ENCODE results near the gene CDC26. TPM values are rescaled to one million over a fixed set of nuclear protein-coding genes. Genes with fewer than 3 reads are reported as not detected.

CDC26 gene
- total RNA-seq, 1 experiment from 2014 or later: 32.4 TPM

DNA sequence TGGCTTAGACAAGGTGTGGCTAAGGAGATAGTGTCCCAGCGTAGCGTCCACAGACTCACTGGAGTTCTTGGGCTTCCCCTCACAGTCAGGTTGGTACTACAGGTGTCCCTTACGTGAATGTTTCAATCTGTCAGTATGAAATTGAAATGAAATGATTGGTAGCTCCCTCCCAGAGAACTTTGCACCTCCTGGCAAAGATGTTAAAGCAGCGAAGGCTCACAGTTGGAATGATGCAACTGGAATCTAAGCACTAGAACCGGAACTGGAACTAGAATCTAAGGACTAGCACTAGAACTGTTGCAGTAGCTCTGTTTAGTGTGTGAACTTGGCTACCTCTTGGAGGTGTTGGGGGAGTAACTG lies 52.9 kb downstream of the CDC26 start:
- DNase-seq (no peak), ATAC-seq (no peak)
- H3K9ac ChIP-seq (ENCODE audit: low read length): peak overlapping the region; percentile 79
- H3K36me3 ChIP-seq (ENCODE audit: low read depth, low read length): no peaks in the 10 kb centered on the region; the same call in 1 of the 2 replicates
- H3K79me2 ChIP-seq (ENCODE audit: low read length): peaks cover 65% of the 10 kb centered on the region
- no peaks in the 10 kb centered on the region for H3K9me3 ChIP-seq (ENCODE audit: low read length)
- peak overlapping the region; percentile 88 for H2AFZ ChIP-seq (ENCODE audit: low read length)
- H3K9me2 ChIP-seq (replicated peaks; ENCODE audit: low read length): no peaks in the 10 kb centered on the region
- no TSS peak for BruUV-seq (replicated peaks)
- H3K4me1 ChIP-seq (ENCODE audit: insufficient read depth, low read length): peaks cover 25% of the 10 kb centered on the region
- no peaks in the 10 kb centered on the region for H3F3A ChIP-seq (ENCODE audit: low read length, unreplicated experiment)
- TF ChIP-seq, protein P1, sequence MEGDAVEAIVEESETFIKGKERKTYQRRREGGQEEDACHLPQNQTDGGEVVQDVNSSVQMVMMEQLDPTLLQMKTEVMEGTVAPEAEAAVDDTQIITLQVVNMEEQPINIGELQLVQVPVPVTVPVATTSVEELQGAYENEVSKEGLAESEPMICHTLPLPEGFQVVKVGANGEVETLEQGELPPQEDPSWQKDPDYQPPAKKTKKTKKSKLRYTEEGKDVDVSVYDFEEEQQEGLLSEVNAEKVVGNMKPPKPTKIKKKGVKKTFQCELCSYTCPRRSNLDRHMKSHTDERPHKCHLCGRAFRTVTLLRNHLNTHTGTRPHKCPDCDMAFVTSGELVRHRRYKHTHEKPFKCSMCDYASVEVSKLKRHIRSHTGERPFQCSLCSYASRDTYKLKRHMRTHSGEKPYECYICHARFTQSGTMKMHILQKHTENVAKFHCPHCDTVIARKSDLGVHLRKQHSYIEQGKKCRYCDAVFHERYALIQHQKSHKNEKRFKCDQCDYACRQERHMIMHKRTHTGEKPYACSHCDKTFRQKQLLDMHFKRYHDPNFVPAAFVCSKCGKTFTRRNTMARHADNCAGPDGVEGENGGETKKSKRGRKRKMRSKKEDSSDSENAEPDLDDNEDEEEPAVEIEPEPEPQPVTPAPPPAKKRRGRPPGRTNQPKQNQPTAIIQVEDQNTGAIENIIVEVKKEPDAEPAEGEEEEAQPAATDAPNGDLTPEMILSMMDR (conservative IDR thresholded peaks at IDR 0.05; ENCODE audit: low read depth, low read length): no peak
- TF ChIP-seq EZH2phosphoT487 (IDR thresholded peaks at IDR 0.05; ENCODE audit: borderline replicate concordance, low read length) (no peak), EZH2 (IDR thresholded peaks at IDR 0.05; ENCODE audit: low read length, unreplicated experiment) (no peak)
- ChIA-PET POLR2A (ENCODE audit: unreplicated experiment) (interaction anchor here (0.6 kb wide), 1 partner anchor 117 kb away, joined by 3 read pairs; no protein-coding TSS in a partner anchor), CTCF (no interaction called here)
- intact Hi-C loops (cut with micrococcal nuclease): no loop called here
- H3K4me3 ChIP-seq (ENCODE audit: low read length): peak overlapping the region; percentile 88
- H3K4me2 ChIP-seq (ENCODE audit: low read length): peak overlapping the region; percentile 94
- H3K27me3 ChIP-seq (ENCODE audit: low read length): no peaks in the 10 kb centered on the region
- H4K20me1 ChIP-seq (ENCODE audit: low read length): no peaks in the 10 kb centered on the region
- no peak overlapping the region for H3K27ac ChIP-seq (ENCODE audit: low read length)

DNA sequence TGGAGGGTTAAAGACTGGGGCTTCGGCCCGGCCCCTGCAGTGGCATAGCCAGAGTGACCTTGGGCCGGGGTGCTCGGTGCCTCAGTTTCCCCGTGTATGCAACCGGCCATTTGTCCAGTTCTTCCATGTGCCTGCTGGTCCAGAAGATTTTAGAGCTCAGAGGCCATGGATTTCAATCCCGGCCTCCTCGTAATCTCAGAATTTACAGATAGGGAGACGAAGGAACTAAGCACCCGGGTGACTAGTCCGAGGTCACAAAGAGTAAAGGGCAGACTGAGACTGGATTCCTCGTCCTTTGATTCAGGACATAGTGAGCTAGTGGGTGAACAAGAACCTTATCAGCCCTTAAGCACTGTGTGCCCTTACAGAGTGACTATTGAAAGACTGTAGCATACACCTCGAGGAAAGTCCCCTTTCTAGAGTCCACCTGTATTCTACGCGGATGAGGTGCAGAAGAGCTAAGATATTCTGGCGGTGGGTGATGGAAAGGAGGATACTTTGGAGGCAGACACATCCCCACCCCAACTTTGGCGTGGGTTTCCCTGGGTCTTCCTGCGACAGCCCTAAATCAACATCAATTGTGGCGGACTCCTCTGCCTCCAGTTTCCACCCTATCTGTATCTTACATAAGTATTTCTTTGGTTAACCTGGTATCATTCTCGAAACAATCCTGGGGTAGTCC lies 53.4 kb downstream of the CDC26 start:
- ATAC-seq: peak; percentile 14; the same call in 1 of the 2 replicates
- no peaks in the 10 kb centered on the region for H3K9me3 ChIP-seq (ENCODE audit: low read length)
- H3K9ac ChIP-seq (ENCODE audit: low read length): peak overlapping the region; percentile 79
- peak overlapping the region; percentile 94 for H3K4me2 ChIP-seq (ENCODE audit: low read length)
- TSS peak; percentile 88 for BruUV-seq (replicated peaks)
- H3K36me3 ChIP-seq (ENCODE audit: low read depth, low read length): no peaks in the 10 kb centered on the region; the same call in 1 of the 2 replicates
- no peaks in the 10 kb centered on the region for H3K27me3 ChIP-seq (ENCODE audit: low read length)
- H3K4me3 ChIP-seq (ENCODE audit: low read length): peak overlapping the region; percentile 88
- CTCF ChIA-PET: no interaction called here
- intact Hi-C loops (cut with micrococcal nuclease): loop anchor here (2.0 kb wide), 1 partner anchor 53 kb away; the partner anchor contains the start of genes CDC26 and PRPF4
- H3F3A ChIP-seq (ENCODE audit: low read length, unreplicated experiment): no peaks in the 10 kb centered on the region
- H3K27ac ChIP-seq (ENCODE audit: low read length): no peak overlapping the region
- H4K20me1 ChIP-seq (ENCODE audit: low read length): no peaks in the 10 kb centered on the region
- peaks cover 67% of the 10 kb centered on the region for H3K79me2 ChIP-seq (ENCODE audit: low read length)
- H3K4me1 ChIP-seq (ENCODE audit: insufficient read depth, low read length): peaks cover 25% of the 10 kb centered on the region
- POLR2A ChIA-PET (ENCODE audit: unreplicated experiment): interaction anchor here (0.6 kb wide), 1 partner anchor 118 kb away, joined by 3 read pairs; no protein-coding TSS in a partner anchor
- peak overlapping the region; percentile 88 for H2AFZ ChIP-seq (ENCODE audit: low read length)
- TF ChIP-seq EZH2phosphoT487 (IDR thresholded peaks at IDR 0.05; ENCODE audit: borderline replicate concordance, low read length): no peak
- TF ChIP-seq EZH2 (IDR thresholded peaks at IDR 0.05; ENCODE audit: low read length, unreplicated experiment): no peak
- TF ChIP-seq, protein P1 (conservative IDR thresholded peaks at IDR 0.05; ENCODE audit: low read depth, low read length): no peak
- peak; percentile 3 for DNase-seq
- H3K9me2 ChIP-seq (replicated peaks; ENCODE audit: low read length): no peaks in the 10 kb centered on the region

Measured in PC-3 (cell line).